HepG2 (cell line): ENCODE measurements around the gene CLRN2. TPM values are rescaled to one million over a fixed set of nuclear protein-coding genes. Genes with fewer than 3 reads are reported as not detected.

ENCODE experiments used
- DMAP1 ChIP-seq: IDR thresholded peaks from 2 replicates; pipeline ENCODE4 v1.6.1; 2016
- EP300 ChIP-seq, 3 experiments: sonication (generic) in 1 of 3; formaldehyde crosslinking in 1 of 3; IDR thresholded peaks; 2 replicates each; pipeline versions ENCODE4 v1.5.1 to v1.6.1; 2011 to 2020; ENCODE audit warnings: low read depth in 2 of 3, low read length in 2 of 3, borderline replicate concordance in 1 of 3, improper control_type of control experiment in 1 of 3, mild to moderate bottlenecking in 1 of 3, missing genetic modification reagents in 1 of 3, moderate library complexity in 1 of 3
- FOXA1 ChIP-seq, 2 experiments: fragments of 450-650 bp in 1 of 2; sonication (generic) in 1 of 2; formaldehyde crosslinking in 1 of 2; IDR thresholded peaks; 2 replicates each; pipeline versions ENCODE4 v1.4.0 to v1.6.1; 2016 to 2020; ENCODE audit warnings: missing genetic modification reagents in 1 of 2
- FOXP1 ChIP-seq, 2 experiments: fragments of 450-650 bp in 1 of 2; IDR thresholded peaks; 2 replicates each; pipeline ENCODE4 v1.6.1; 2017 to 2018; ENCODE audit warnings: antibody characterized with exemption in 1 of 2
- FOXP4 ChIP-seq: sonication (generic); formaldehyde crosslinking; IDR thresholded peaks from 2 replicates; pipeline ENCODE4 v1.4.0; 2020; ENCODE audit warnings: missing genetic modification reagents
- HNF4G ChIP-seq, 2 experiments: sonication (generic) in 1 of 2; formaldehyde crosslinking in 1 of 2; IDR thresholded peaks; 2 replicates each; pipeline versions ENCODE4 v1.4.0 to v1.6.1; 2011 to 2020; ENCODE audit warnings: borderline replicate concordance in 2 of 2, low read depth in 2 of 2, mild to moderate bottlenecking in 2 of 2, low read length in 1 of 2, missing genetic modification reagents in 1 of 2, moderate library complexity in 1 of 2
- HOMEZ ChIP-seq: IDR thresholded peaks from 2 replicates; pipeline ENCODE4 v1.6.1; 2016; ENCODE audit warnings: low read depth
- KLF16 ChIP-seq, 2 experiments: sonication (generic) in 1 of 2; formaldehyde crosslinking in 1 of 2; IDR thresholded peaks; 2 replicates each; pipeline versions ENCODE4 v1.6.1 to v1.8.0; 2016 to 2023; ENCODE audit warnings: missing genetic modification reagents in 2 of 2, missing compliant biosample characterization in 1 of 2
- MTF1 ChIP-seq: sonication (generic); formaldehyde crosslinking; IDR thresholded peaks from 2 replicates; pipeline ENCODE4 v1.5.0; 2020; ENCODE audit warnings: missing genetic modification reagents
- RARA ChIP-seq: IDR thresholded peaks from 2 replicates; pipeline ENCODE4 v1.6.1; 2016; ENCODE audit warnings: missing genetic modification reagents, missing compliant biosample characterization
- REST ChIP-seq, 2 experiments: IDR thresholded peaks; 2 replicates each; pipeline ENCODE4 v1.6.1; 2011 to 2012; ENCODE audit warnings: low read length in 2 of 2, borderline replicate concordance in 1 of 2, low read depth in 1 of 2, mild to moderate bottlenecking in 1 of 2, moderate library complexity in 1 of 2
- SNAPC2 ChIP-seq: sonication (generic); formaldehyde crosslinking; IDR thresholded peaks from 2 replicates; pipeline ENCODE4 v1.8.1; 2022; ENCODE audit warnings: mild to moderate bottlenecking, missing genetic modification reagents
- ZBTB26 ChIP-seq: IDR thresholded peaks from 2 replicates; pipeline ENCODE4 v1.6.1; 2016; ENCODE audit warnings: missing compliant biosample characterization, missing genetic modification reagents, borderline replicate concordance
- ZBTB7B ChIP-seq: sonication (generic); formaldehyde crosslinking; IDR thresholded peaks from 2 replicates; pipeline ENCODE4 v1.4.0; 2020; ENCODE audit warnings: missing genetic modification reagents
- ZNF10 ChIP-seq: sonication (generic); formaldehyde crosslinking; IDR thresholded peaks from 2 replicates; pipeline ENCODE4 v1.4.0; 2020; ENCODE audit warnings: mild to moderate bottlenecking, low read depth, missing genetic modification reagents, borderline replicate concordance
- ZNF234 ChIP-seq: sonication (generic); formaldehyde crosslinking; conservative IDR thresholded peaks from 2 replicates; pipeline ENCODE4 v1.5.1; 2020; ENCODE audit warnings: mild to moderate bottlenecking, missing genetic modification reagents
- ZNF264 ChIP-seq: sonication (generic); formaldehyde crosslinking; IDR thresholded peaks from 2 replicates; pipeline ENCODE4 v1.4.0; 2020; ENCODE audit warnings: missing genetic modification reagents
- ZNF850 ChIP-seq: sonication (generic); formaldehyde crosslinking; conservative IDR thresholded peaks from 2 replicates; pipeline ENCODE4 v1.9.0; 2021; ENCODE audit warnings: mild to moderate bottlenecking, missing genetic modification reagents
- polyA plus RNA-seq, 8 experiments: library from polyadenylated mRNA; depleted of rRNA in 3 of 8; stranded (reverse) in 7 of 8; unstranded in 1 of 8; fragments of >200 nt; fragmentation: Illumina TruSeq in 4 of 8; extraction: Trizol in 4 of 8; gene quantifications; 2 replicates each; pipeline versions ENCODE4 v1.2.1 to v1.2.3, GENCODE V29; 2011 to 2016; ENCODE audit warnings: low read depth in 4 of 8, missing spikeins in 1 of 8, mixed read lengths in 1 of 8; ENCODE audit not compliant: insufficient read depth in 1 of 8
- total RNA-seq, 5 experiments: library from RNA; depleted of rRNA; stranded (reverse); fragments of >200 nt; fragmentation: Illumina TruSeq; extraction: Trizol; gene quantifications; 2 replicates each; pipeline ENCODE4 v1.2.3, GENCODE V29; 2016; ENCODE audit warnings: low read depth in 1 of 5

The CLRN2 gene
- total and polyA plus RNA-seq, 2 of the 13 experiments (the other 11 are each of a cell fraction or from before 2014, with no cell fraction given), result not detected

- TF ChIP-seq RARA (CRISPR knock-in tag) (0 out of 2 replicates have a peak, but pooled peaks have one; percentile 17), ZNF234 (CRISPR knock-in tag) (no peak), EP300 (IDR thresholded peaks at IDR 0.05; ENCODE audit: low read depth in 2 of 2, low read length in 2 of 2) (peak in 1 of 2 experiments; percentile 41; a peak in 1 of 4 replicates), EP300 (CRISPR knock-in tag; IDR thresholded peaks at IDR 0.05; ENCODE audit: borderline replicate concordance) (no peak), ZNF850 (CRISPR knock-in tag) (no peak), HNF4G (IDR thresholded peaks at IDR 0.05; ENCODE audit: borderline replicate concordance, low read depth, low read length) (no peak), HNF4G (CRISPR knock-in tag; IDR thresholded peaks at IDR 0.05; ENCODE audit: borderline replicate concordance, low read depth) (no peak), SNAPC2 (CRISPR knock-in tag) (no peak), ZBTB26 (CRISPR knock-in tag) (0 out of 2 replicates have a peak, but pooled peaks have one; percentile 20), ZNF264 (CRISPR knock-in tag) (peak; percentile 51; the same call in 1 of the 2 replicates), DMAP1 (CRISPR knock-in tag) (0 out of 2 replicates have a peak, but pooled peaks have one; percentile 12), ZBTB7B (CRISPR knock-in tag) (no peak), ZNF10 (no peak), FOXP4 (CRISPR knock-in tag) (peak; percentile 74), KLF16 (CRISPR knock-in tag; IDR thresholded peaks at IDR 0.05) (0 out of 4 replicates have a peak, but pooled peaks of 1 of the 2 experiments have one; percentile 13), FOXA1 (IDR thresholded peaks at IDR 0.05) (no peak), FOXA1 (CRISPR knock-in tag; IDR thresholded peaks at IDR 0.05) (0 out of 2 replicates have a peak, but pooled peaks have one; percentile 16), MTF1 (CRISPR knock-in tag) (no peak), FOXP1 (IDR thresholded peaks at IDR 0.05) (no peak), FOXP1 (CRISPR knock-in tag; IDR thresholded peaks at IDR 0.05) (peak; percentile 80), REST (IDR thresholded peaks at IDR 0.05; ENCODE audit: borderline replicate concordance in 1 of 2, low read depth in 1 of 2, low read length in 2 of 2) (no peak), HOMEZ (CRISPR knock-in tag) (peak; percentile 15; the same call in 1 of the 2 replicates)
Measured at GRCh38 chr4:17544831-17545234, 29.9 kb downstream of the CLRN2 start (continued).
